GM19467 (cell line): ENCODE results near the gene PTOV1.

Experiments
- ATAC-seq: cut with Tn5 transposase; IDR thresholded peaks from one replicate; pipeline ENCODE4 v1.9.1; 2021; ENCODE audit warnings: mild to moderate bottlenecking, moderate library complexity; ENCODE audit not compliant: unreplicated experiment

PTOV1 gene

GRCh38 chr19:49887665-49888509, 36.9 kb downstream of the PTOV1 start:
- ATAC-seq = no peak

GRCh38 chr19:49888510-49888824, 37.5 kb downstream of the PTOV1 start:
- no peak for ATAC-seq

GRCh38 chr19:49889038-49889686, 38.2 kb downstream of the PTOV1 start:
- no peak for ATAC-seq

GRCh38 chr19:49889687-49890348, 38.9 kb downstream of the PTOV1 start:
- ATAC-seq = no peak

GRCh38 chr19:49890349-49891311, 39.7 kb downstream of the PTOV1 start:
- ATAC-seq = no peak

- ATAC-seq = no peak
These were observed 40.4 kb downstream of the PTOV1 start for GRCh38 chr19:49891393-49891792.

GRCh38 chr19:49892716-49893115, 41.8 kb downstream of the PTOV1 start:
- no peak for ATAC-seq

GRCh38 chr19:49894011-49894664, 43.2 kb downstream of the PTOV1 start:
- ATAC-seq = no peak

- no peak for ATAC-seq
These were observed 44.1 kb downstream of the PTOV1 start for GRCh38 chr19:49894879-49895565.

- ATAC-seq = no peak
These were observed 44.8 kb downstream of the PTOV1 start for GRCh38 chr19:49895566-49896297.

GRCh38 chr19:49896863-49897621, 46.1 kb downstream of the PTOV1 start, which contains the start of gene IL4I1:
Gene IL4I1 (minus strand): TSS chr19:49896887. CDS start chr19:49896160, 727 bp downstream.
- ATAC-seq = peak; percentile 52

- no peak for ATAC-seq
These were observed 53.2 kb downstream of the PTOV1 start for GRCh38 chr19:49904136-49904535.

GRCh38 chr19:49906879-49907564, 56.1 kb downstream of the PTOV1 start:
- no peak for ATAC-seq

GRCh38 chr19:49907745-49908446, 56.9 kb downstream of the PTOV1 start:
- no peak for ATAC-seq

GRCh38 chr19:49908480-49909420, 57.8 kb downstream of the PTOV1 start:
- ATAC-seq = no peak

- no peak for ATAC-seq
These were observed 59.2 kb downstream of the PTOV1 start for GRCh38 chr19:49910179-49910578.
